Hepatocyte (in vitro differentiated cells): Measurements from ENCODE around the gene GPC3.

Experiments
- CTCF ChIP-seq: fragments of 200-600 bp; sonication (generic); IDR thresholded peaks from 2 replicates; pipeline ENCODE4 v1.5.1; 2016; ENCODE audit warnings: antibody characterized with exemption, mild to moderate bottlenecking; ENCODE audit not compliant: poor library complexity
- EZH2 ChIP-seq: fragments of 200-600 bp; sonication (generic); IDR thresholded peaks from 2 replicates; pipeline ENCODE4 v1.6.1; 2016; ENCODE audit warnings: antibody characterized with exemption, mild to moderate bottlenecking, borderline replicate concordance
- EZH2phosphoT487 ChIP-seq: fragments of 200-600 bp; sonication (generic); IDR thresholded peaks from one replicate; pipeline ENCODE4 v1.6.1; 2018; ENCODE audit warnings: antibody characterized with exemption, mild to moderate bottlenecking, low read depth, moderate library complexity; ENCODE audit not compliant: unreplicated experiment, severe bottlenecking

GRCh38 chrX:133570549-133570948 is 414.8 kb downstream of the GPC3 start:
- TF ChIP-seq CTCF (no peak), EZH2 (no peak), EZH2phosphoT487 (no peak)
